Activated T-helper 1 cell treated with anti-CD3 and anti-CD28 coated beads, Interleukin-12 subunit alpha, Interleukin-12 subunit beta, Interleukin-2, Interleukin-4 antibody, amounts not matched to agents 30 ng/mL and 10 ng/mL and 1 ng/mL, durations not matched to agents 14 hours and 24 hours and 36 hours (primary cell): ENCODE data around the gene C1orf56. TPM values are rescaled to one million over a fixed set of nuclear protein-coding genes. Genes with fewer than 3 reads are reported as not detected.

Source experiments
- DNase-seq: peaks from one replicate; pipeline ENCODE4 v3.0.0; 2021; ENCODE audit warnings: low spot score
- H3K27ac Mint-ChIP-seq: one replicate; pipeline ENCODE4 v1.8.0; 2021; ENCODE audit warnings: mild to moderate bottlenecking, mixed read lengths
- H3K27me3 Mint-ChIP-seq: one replicate; pipeline ENCODE4 v1.8.0; 2022; ENCODE audit warnings: mild to moderate bottlenecking, moderate library complexity, mixed read lengths; ENCODE audit not compliant: insufficient read depth
- H3K36me3 Mint-ChIP-seq: one replicate; pipeline ENCODE4 v1.8.0; 2021; ENCODE audit warnings: low read depth, mixed read lengths
- H3K4me1 Mint-ChIP-seq: one replicate; pipeline ENCODE4 v1.8.0; 2021; ENCODE audit warnings: low read depth, mixed read lengths
- H3K4me3 Mint-ChIP-seq: one replicate; pipeline ENCODE4 v1.8.0; 2021; ENCODE audit warnings: mild to moderate bottlenecking, moderate library complexity, mixed read lengths
- H3K9me3 Mint-ChIP-seq: one replicate; pipeline ENCODE4 v1.8.0; 2021; ENCODE audit warnings: mixed read lengths
- intact Hi-C: fragments of 100-400 bp; cut with micrococcal nuclease; formaldehyde crosslinking; loops from one replicate; pipeline ENCODE4 v1.15.1; 2024
- total RNA-seq: library from RNA; stranded (reverse); gene quantifications from 2 replicates; pipeline ENCODE4 v1.2.3, GENCODE V29; 2022

Gene C1orf56
- total RNA-seq, 1 donor from 2014 or later, result 1.6 TPM

DNA sequence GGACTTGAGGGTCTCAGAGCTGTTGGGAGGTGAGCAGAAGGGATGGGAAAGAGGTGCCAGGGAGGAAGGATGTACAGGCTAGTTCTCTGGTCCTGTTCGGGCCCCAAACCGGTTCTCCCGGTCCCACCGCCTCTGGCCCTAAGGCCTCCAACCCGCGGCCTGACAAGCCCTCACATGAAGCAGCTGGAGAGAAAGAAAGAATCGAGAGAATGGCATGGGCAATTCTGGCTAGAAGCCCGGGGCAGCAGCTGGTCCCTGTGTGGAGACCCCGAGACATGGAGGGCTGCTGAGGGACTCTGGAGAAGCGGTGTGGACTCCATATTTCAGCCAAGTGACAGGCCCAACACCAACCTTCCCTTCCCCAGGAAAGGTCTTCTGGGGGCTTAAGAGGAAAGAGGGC is 11.1 kb downstream of the C1orf56 start:
- peaks cover 67% of the 10 kb centered on the region for H3K4me1 Mint-ChIP-seq
- peak overlapping the region; percentile 97 for H3K27ac Mint-ChIP-seq
- intact Hi-C loops, result loop anchor here (1.0 to 5.0 kb wide), 9 partner anchors 12 to 496 kb away; partner anchors contain the start of genes ENSA, GABPB2, PI4KB and RFX5
- H3K36me3 Mint-ChIP-seq, result peaks cover 48% of the 10 kb centered on the region
- no peaks in the 10 kb centered on the region for H3K27me3 Mint-ChIP-seq
- DNase-seq, result no peak
- H3K9me3 Mint-ChIP-seq, result no peaks in the 10 kb centered on the region
- H3K4me3 Mint-ChIP-seq, result peak overlapping the region; percentile 95

DNA sequence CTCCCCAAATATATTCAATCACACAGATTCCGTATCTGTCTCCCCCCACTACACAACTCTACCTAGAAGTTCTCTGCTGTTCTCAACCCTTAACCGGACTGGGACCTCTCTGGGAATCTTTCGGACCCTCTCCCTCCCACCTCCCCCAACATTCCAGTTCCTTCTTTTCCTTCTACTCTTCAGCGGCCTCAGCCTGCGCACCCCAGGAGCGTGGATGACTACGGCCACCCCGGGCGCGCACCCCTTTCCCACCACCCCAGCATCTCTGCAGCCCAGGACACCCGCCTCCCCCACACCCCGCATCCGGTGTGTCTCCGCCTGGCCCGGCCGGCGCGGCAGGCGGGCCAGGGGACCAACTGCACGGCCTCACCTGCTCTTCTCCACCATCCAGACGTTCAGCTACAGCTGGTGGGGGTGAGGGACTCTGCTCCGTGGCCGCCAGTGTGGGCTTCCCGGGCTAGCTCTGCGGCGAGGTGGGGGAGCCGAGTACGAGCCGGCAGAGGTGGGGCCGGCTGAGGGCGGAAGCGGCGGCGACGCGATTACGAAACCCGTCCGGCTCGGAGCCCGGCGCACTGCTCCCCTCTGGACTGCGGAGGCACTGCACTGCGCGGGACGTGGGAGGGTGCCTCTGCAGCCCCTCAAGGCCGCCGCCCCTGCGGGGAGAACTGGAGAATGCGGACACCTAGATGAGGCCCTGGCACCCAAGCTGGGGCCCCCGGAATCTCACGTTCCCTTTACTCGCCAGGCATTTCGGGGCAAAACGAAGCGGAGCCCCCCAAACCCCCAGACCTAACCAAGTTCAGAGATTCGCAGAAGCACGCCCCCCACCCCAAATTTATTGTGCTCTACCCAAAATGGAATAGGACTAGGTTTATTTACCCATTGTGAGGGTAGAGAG is 11.8 kb downstream of the C1orf56 start, which contains the start of gene CDC42SE1:
Gene CDC42SE1 (minus strand): TSS at position 514 of the 898 bp plus-strand sequence. CDS start 3,892 bp downstream, outside the sequence.
- Mint-ChIP-seq H3K27me3 (no peaks in the 10 kb centered on the region), H3K27ac (peak within 1 kb of the TSS; percentile 97), H3K9me3 (no peaks in the 10 kb centered on the region), H3K36me3 (peaks cover 45% of the 10 kb centered on the region), H3K4me1 (peaks cover 64% of the 10 kb centered on the region), H3K4me3 (peak within 1 kb of the TSS; percentile 95)
- intact Hi-C loops, result loop anchor here (1.0 to 5.0 kb wide), 9 partner anchors 11 to 497 kb away; partner anchors contain the start of genes ENSA, GABPB2, PI4KB and RFX5
- DNase-seq, result peak; percentile 81

DNA sequence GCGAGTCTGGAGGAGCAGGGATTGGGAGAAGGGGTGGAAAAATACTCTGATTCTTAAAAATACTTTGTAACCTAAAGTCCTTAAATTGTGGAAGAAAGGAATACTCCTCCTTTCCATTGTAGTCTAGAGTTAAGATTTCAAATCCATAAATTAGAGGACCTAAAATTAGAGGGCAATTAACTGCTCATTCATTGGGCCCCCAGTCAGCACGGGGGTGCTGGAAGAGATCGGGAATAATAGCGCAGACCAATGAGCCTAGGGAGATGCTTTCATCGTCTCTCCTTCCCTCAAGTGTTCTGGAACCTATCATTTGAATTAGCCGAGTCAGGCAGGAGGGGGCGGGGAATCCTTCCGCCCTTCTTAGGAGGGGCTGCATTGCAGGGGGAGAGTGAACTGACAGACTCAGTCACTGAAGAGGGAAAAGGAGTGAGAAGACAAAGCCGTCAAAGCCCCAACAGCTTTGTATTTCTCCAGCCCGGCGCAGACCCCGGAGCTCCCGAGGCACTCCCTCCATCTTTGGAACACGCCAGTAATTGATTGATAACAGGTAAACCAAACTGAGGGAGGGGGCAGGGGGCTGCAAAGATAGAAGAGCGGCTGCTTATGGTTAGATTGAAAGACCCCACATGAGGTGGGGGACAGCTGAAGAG is 12.6 kb downstream of the C1orf56 start, which contains the start of gene MLLT11:
Gene MLLT11 (plus strand): TSS at position 391 of the 650 bp plus-strand sequence. CDS start 6,828 bp downstream, outside the sequence.
- H3K27ac Mint-ChIP-seq, result peak within 1 kb of the TSS; percentile 97
- DNase-seq, result no peak
- intact Hi-C loops, result no loop called here
- H3K4me3 Mint-ChIP-seq, result peak within 1 kb of the TSS; percentile 95
- H3K9me3 Mint-ChIP-seq, result no peaks in the 10 kb centered on the region
- peaks cover 56% of the 10 kb centered on the region for H3K4me1 Mint-ChIP-seq
- H3K36me3 Mint-ChIP-seq, result peaks cover 42% of the 10 kb centered on the region
- no peaks in the 10 kb centered on the region for H3K27me3 Mint-ChIP-seq

DNA sequence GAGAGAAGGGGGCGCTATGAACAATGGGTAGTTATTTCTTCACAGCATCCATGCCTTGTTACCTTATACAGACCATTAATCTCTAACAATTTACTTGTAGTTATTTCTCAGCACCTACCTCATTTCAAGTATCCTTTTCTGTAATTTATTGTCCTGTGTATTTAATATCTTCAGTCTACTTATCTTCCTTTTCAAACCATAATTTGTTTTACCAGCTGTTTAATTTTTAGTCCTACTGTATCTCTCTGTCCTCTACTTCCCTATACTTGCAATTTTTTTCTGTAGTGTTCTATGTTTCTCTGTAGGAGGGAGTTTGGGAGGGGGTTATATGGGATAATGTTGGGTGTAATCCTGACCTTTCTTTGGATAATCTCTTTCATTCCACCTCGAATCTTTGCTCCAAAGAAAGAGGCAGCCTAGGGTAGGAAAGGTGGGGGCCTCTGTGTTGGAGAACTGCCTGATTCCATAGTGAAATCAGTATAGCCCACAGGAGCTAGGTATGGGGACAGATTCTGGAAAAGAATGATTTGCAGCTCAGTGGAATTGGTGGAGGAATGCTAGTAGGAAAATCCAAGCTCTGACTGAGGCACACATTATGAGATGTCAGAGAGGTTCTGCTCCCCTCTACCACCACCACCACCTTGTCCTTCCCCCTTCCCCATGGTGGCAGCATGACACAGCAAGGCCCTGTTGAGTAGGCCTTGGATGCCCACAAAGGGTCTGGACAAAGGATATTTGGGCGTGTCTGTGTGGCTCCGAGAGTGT is 13.3 kb downstream of the C1orf56 start:
- Mint-ChIP-seq H3K9me3 (no peaks in the 10 kb centered on the region), H3K27ac (peak overlapping the region; percentile 97), H3K27me3 (no peaks in the 10 kb centered on the region), H3K4me1 (peaks cover 49% of the 10 kb centered on the region), H3K4me3 (peak overlapping the region; percentile 95), H3K36me3 (peaks cover 36% of the 10 kb centered on the region)
- intact Hi-C loops, result no loop called here
- no peak for DNase-seq

DNA sequence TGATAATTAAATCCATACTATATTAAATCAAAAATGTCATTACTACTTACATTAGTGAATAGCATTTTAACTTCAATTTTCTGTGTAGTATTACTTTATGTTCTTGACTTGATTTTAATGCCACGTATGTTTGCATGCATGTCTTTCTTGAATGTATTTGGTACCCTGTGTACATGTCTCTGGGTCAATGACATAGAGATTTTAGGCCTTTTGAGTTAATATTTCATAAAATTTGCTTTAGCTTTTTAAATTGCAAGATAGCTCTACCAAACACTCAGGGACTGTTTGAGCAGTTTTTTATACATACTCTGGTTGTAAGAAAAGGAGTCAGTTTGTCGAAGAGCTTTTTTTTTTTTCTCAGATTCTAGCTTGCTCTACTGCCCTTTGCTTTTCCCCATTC is 14.2 kb downstream of the C1orf56 start:
- intact Hi-C loops, result no loop called here
- H3K36me3 Mint-ChIP-seq, result peaks cover 30% of the 10 kb centered on the region
- no peaks in the 10 kb centered on the region for H3K9me3 Mint-ChIP-seq
- no peak for DNase-seq
- H3K27ac Mint-ChIP-seq, result no peak overlapping the region
- peaks cover 41% of the 10 kb centered on the region for H3K4me1 Mint-ChIP-seq
- no peaks in the 10 kb centered on the region for H3K27me3 Mint-ChIP-seq
- peak overlapping the region; percentile 95 for H3K4me3 Mint-ChIP-seq

DNA sequence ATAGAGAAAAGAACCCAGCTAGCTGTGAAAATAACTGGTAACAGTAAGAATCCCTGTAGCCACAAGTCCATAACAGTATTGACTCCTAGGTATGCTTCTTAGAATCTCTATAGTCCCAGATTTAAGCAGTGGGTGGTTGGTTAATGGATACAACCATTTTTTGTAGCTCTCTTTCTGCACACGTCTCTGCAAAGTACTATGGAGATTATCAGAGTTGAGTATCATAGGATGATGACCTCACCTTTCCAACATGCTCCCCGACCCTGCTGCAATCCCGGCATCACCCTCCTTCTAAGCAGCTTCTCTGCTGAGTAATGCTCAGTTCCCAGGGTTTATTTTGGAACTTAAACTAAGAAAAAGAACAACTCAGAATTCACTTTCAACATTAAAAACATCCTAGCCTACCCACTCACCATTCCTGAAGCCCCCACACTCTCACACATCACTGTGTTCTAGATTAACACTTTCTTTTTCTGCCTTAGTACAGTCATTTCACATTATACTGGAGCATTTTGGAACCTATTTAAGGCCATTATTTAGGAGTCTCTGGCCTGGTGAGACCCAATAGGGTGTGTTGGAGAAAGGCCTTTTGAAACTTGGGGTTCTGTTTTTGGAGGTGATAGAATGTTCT is 15.3 kb downstream of the C1orf56 start:
- Mint-ChIP-seq H3K36me3 (peaks cover 25% of the 10 kb centered on the region), H3K9me3 (no peaks in the 10 kb centered on the region), H3K4me3 (no peak overlapping the region), H3K4me1 (peaks cover 32% of the 10 kb centered on the region), H3K27me3 (no peaks in the 10 kb centered on the region), H3K27ac (no peak overlapping the region)
- no peak for DNase-seq
- intact Hi-C loops, result no loop called here

DNA sequence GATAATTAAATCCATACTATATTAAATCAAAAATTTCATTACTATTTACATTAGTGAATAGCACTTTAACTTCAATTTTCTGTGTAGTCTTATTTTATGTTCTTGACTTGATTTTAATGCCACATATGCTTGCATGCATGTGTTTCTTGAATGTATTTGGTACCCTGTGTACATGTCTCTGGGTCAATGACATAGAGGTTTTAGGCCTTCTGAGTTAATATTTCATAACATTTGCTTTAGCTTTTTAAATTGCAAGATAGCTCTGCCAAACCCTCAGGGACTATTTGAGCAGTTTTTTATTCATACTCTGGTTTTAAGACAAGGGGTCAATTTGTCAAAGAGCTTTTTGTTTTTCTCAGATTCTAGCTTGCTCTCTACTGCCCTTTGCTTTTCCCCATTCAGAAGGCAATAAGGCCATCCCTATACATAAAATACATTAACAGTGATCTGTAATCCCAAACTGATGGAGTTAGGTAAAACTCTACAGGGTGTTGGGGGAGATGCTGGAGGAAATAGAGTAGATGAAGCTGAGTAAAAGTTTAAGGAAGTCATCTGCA is 17.6 kb downstream of the C1orf56 start:
- Mint-ChIP-seq H3K4me3 (no peak overlapping the region), H3K27ac (no peak overlapping the region), H3K4me1 (peaks cover 36% of the 10 kb centered on the region), H3K27me3 (no peaks in the 10 kb centered on the region), H3K36me3 (peaks cover 14% of the 10 kb centered on the region), H3K9me3 (no peaks in the 10 kb centered on the region)
- DNase-seq, result no peak
- intact Hi-C loops, result no loop called here

DNA sequence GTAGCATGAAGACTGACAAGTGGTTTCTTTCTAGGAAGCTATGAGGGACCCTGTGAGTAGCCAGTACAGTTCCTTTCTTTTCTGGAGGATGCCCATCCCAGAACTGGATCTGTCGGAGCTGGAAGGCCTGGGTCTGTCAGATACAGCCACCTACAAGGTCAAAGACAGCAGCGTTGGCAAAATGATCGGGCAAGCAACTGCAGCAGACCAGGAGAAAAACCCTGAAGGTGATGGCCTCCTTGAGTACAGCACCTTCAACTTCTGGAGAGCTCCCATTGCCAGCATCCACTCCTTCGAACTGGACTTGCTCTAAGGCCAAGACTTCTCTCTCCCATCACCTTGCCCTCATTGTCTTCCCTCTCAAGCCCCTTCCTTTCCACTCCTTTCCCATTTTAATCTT is 19.6 kb downstream of the C1orf56 start:
- Mint-ChIP-seq H3K27me3 (no peaks in the 10 kb centered on the region), H3K27ac (no peak overlapping the region), H3K4me3 (no peak overlapping the region), H3K9me3 (no peaks in the 10 kb centered on the region), H3K36me3 (peaks cover 14% of the 10 kb centered on the region), H3K4me1 (peaks cover 22% of the 10 kb centered on the region)
- DNase-seq, result no peak
- intact Hi-C loops, result no loop called here

DNA sequence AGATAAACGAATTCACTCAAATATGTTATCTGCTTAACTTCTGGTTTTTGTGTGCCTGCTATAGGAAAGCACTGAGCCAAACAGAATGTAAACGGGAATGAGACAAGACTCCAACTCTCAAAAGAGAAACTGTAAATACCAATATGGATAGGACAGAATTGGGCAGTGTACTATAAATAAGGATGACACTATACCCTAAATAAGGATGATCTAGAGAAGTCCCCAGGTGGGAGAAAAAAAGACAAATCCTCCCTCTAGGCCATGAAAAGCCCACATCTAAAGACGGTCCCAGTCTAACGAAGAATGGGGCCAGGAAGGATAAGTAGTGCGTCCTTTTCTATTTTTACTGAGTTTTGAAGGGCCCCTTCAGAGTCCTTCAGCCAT is 21.5 kb downstream of the C1orf56 start:
- peaks cover 16% of the 10 kb centered on the region for H3K36me3 Mint-ChIP-seq
- no peaks in the 10 kb centered on the region for H3K27me3 Mint-ChIP-seq
- intact Hi-C loops, result no loop called here
- DNase-seq, result no peak
- H3K27ac Mint-ChIP-seq, result peak overlapping the region; percentile 72
- no peaks in the 10 kb centered on the region for H3K9me3 Mint-ChIP-seq
- H3K4me3 Mint-ChIP-seq, result peak overlapping the region; percentile 98
- peaks cover 17% of the 10 kb centered on the region for H3K4me1 Mint-ChIP-seq

DNA sequence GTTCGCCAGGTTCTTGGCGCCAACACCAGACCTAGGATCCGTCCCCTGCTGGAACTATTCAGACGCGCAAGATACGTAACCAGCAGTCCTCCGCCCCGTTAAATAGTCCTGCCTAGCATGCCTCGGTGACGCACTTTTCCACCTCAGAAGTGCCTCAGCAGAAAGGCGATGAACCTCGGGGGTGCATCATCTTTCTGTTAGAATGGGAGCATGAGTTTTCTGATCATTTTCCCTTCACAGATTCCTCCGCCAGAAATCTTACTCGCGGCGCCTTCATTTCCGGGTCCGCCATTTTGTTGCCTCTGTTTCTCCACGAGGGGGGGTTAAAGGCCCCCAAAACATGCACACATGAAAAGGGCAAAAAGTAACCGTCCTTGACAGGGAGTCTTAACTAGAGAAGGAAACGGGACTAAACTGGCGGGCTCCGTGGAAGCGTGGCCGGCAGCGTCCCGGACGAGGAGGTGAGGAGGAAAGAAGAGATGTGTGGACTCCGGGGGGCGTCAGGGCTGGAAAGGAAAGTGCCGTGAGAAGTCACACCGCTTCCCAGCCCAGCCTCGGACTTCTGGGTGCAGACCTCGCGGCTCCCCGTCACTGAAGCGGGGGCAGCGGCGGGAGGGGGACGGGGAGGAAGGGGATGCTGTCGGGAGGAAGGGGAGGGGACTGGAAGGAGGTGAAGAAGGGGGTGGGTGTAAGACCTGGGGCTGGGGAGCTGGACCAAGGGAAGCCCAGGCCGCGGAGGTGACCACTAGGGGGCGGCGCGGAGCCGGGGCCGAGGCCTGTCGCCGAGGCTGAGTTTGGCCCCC is 23.1 kb downstream of the C1orf56 start, which contains the start of gene GABPB2:
Gene GABPB2 (plus strand): TSS at position 288 of the 803 bp plus-strand sequence. CDS start 17,429 bp downstream, outside the sequence.
- Mint-ChIP-seq H3K36me3 (peaks cover 14% of the 10 kb centered on the region), H3K27ac (peak within 1 kb of the TSS; percentile 100), H3K4me1 (peaks cover 17% of the 10 kb centered on the region), H3K9me3 (no peaks in the 10 kb centered on the region), H3K27me3 (no peaks in the 10 kb centered on the region), H3K4me3 (peak within 1 kb of the TSS; percentile 98)
- intact Hi-C loops, result loop anchor here (1.0 to 2.0 kb wide), 10 partner anchors 11 to 256 kb away; partner anchors contain the start of genes ARNT, CDC42SE1, LYSMD1 and PI4KB
- peak; percentile 81 for DNase-seq

DNA sequence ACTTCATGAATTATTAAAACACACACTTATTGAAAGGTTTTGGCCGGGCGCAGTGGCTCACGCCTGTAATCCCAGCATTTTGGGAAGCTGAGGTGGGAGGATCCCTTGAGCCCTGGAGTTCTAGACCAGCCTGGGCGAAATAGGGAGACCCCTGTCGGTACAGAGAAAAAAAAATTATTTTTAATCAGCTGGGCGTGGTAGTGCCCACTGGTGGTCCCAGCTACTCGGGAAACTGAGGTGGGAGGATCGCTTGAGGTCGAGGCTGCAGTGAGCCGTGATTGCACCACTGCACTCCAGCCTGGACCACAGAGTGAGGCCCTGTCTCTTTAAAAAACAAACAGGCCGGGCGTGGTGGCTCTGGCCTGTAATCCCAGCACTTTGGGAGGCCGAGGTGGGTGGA is 24.7 kb downstream of the C1orf56 start:
- Mint-ChIP-seq H3K27me3 (no peaks in the 10 kb centered on the region), H3K9me3 (no peaks in the 10 kb centered on the region), H3K27ac (peak overlapping the region; percentile 100), H3K4me3 (peak overlapping the region; percentile 98), H3K4me1 (peaks cover 17% of the 10 kb centered on the region), H3K36me3 (peaks cover 14% of the 10 kb centered on the region)
- DNase-seq, result no peak
- intact Hi-C loops, result no loop called here
